ENCODE results near the gene IFT27.

The IFT27 gene

DNA sequence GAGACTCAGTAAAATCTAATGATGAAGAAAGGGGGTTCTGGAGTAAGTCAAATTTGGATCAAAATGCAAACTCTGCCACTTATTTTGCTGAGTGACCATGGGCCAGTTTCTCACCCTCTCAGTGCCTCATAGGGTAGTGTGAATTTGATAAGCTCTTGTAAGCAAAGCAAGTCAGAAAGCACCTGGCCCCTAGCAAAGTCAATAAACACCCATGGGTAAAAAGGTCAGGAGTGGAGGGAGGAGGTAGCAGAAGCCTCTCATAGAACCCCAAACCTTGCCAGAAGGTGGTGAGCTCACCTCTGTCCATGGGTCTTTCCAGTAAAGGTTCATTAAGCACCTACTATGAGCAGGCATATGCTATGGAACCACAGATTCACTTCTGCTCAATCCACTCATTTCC, 53.9 kb downstream of the IFT27 start:
- TF ChIP-seq ZNF274 (IDR thresholded peaks at IDR 0.05; ENCODE audit: low read depth, low read length) = no peak
- H3K4me3 ChIP-seq (ENCODE audit: low read length) = no peak overlapping the region

DNA sequence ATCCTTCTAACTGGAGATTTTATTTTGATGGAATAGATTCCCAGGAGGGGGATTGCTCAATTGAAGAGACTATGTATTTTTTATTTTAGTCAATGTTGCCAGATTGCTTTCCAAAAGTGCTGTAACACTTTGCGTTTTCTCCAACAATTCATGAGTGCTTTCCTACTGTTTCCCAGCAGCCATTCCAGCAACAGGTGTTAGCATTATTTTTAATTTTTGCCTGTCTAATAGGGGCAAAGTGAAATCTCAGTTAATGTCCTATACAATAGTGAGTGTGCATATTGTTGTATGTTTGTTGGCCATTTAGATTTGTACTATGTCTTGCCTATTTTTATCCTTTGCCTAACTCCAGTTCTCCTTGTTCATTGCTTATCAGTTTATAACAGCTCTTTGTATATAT, 60.3 kb downstream of the IFT27 start:
- H3K4me3 ChIP-seq (ENCODE audit: low read length) = no peak overlapping the region
- no peak for TF ChIP-seq ZNF274 (IDR thresholded peaks at IDR 0.05; ENCODE audit: low read depth, low read length)

DNA sequence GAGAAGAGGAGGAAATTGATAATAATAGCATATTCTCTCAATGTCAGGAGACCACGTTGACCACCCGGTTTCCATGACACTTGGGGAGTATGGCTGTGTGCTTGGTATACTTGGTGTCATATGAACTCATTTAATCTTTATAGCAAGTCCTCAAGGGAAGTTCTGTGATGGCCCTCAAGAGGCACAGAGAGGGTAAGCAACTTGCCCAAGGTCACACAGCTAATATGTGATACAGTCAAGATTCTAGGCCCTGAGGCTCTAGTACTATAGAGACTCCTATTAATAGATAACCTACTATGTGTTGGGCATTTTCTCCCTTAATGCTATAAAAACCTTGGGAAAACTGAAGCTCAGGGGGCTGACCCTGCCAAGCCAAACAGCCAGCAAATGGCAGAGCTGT, 61.8 kb downstream of the IFT27 start:
- TF ChIP-seq ZNF274 (IDR thresholded peaks at IDR 0.05; ENCODE audit: low read depth, low read length) = no peak
- no peak overlapping the region for H3K4me3 ChIP-seq (ENCODE audit: low read length)

DNA sequence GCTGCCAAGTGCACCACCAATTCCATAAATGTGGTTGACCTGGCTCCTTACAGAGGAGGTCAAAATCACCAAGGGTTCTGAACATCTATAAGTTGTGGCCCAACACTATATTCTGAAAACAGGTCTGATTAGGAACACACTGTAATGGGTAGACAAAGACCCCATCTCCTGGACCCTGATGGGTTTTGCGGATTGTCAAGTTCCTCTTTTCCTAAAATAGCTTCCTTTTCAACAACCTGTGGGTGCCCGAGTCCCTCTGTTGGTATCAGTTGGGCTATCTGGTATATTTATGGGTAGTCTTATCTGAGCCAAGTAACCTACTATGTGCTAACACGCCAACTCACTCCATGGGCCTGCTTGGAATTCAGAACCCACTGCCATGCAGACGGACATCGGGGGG, 62.5 kb downstream of the IFT27 start:
- no peak for TF ChIP-seq ZNF274 (IDR thresholded peaks at IDR 0.05; ENCODE audit: low read depth, low read length)
- H3K4me3 ChIP-seq (ENCODE audit: low read length) = no peak overlapping the region

All from GM08714 (cell line).